ENCODE results near the gene PIPOX.

The PIPOX gene

DNA sequence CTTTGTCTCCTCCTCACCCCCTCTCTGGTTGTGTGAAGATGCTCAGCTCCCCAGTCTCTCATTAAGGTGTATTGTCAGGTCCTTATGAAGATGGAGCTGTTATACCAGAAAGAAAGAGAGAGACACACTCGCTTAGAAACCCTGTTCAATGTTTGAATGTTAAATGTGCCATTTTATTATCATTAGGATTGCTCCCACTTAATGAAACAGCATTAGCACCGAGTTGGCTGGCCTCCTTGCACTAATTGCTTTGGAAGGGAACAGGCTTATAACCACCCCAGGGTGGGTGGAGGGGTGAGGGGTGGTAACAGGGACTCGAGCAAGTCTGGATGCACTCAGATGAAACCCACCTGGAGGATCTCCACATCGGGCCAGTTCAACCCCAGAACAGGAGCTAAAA lies 14.4 kb downstream of the PIPOX start:
- no peaks in the 10 kb centered on the region for H3K27me3 ChIP-seq
- no peak overlapping the region for H3K4me3 ChIP-seq (ENCODE audit: low read depth in 1 of 2, low read length in 1 of 2)
- no peaks in the 10 kb centered on the region for H3K4me1 ChIP-seq (ENCODE audit: control insufficient read depth in 1 of 2, insufficient read depth in 1 of 2, low read depth in 1 of 2, low read length in 1 of 2)
- TF ChIP-seq, protein P1, sequence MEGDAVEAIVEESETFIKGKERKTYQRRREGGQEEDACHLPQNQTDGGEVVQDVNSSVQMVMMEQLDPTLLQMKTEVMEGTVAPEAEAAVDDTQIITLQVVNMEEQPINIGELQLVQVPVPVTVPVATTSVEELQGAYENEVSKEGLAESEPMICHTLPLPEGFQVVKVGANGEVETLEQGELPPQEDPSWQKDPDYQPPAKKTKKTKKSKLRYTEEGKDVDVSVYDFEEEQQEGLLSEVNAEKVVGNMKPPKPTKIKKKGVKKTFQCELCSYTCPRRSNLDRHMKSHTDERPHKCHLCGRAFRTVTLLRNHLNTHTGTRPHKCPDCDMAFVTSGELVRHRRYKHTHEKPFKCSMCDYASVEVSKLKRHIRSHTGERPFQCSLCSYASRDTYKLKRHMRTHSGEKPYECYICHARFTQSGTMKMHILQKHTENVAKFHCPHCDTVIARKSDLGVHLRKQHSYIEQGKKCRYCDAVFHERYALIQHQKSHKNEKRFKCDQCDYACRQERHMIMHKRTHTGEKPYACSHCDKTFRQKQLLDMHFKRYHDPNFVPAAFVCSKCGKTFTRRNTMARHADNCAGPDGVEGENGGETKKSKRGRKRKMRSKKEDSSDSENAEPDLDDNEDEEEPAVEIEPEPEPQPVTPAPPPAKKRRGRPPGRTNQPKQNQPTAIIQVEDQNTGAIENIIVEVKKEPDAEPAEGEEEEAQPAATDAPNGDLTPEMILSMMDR (IDR thresholded peaks at IDR 0.05): no peak
- H3K36me3 ChIP-seq: no peaks in the 10 kb centered on the region
- no peaks in the 10 kb centered on the region for H3K9me3 ChIP-seq
- H3K27ac ChIP-seq: no peak overlapping the region

DNA sequence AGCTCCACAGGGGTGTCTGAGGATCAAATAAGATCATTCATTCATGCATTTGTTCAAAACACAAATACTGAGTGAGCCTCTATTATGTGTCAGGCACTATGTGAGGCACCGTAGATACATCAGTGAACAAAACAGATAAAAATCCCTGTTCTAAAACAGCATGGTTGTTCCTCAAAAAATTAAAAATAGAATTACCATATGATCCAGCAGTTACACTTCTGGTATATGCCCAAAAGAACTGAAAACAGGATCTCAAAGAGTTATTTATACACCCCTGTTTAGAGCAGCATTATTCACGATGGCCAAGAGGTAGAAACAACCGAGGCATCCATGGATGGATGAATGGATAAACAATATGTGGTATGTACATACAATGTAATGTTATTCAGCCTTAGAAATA lies 15.4 kb downstream of the PIPOX start:
- H3K9me3 ChIP-seq: no peaks in the 10 kb centered on the region
- H3K4me3 ChIP-seq (ENCODE audit: low read depth in 1 of 2, low read length in 1 of 2): no peak overlapping the region
- H3K27me3 ChIP-seq: no peaks in the 10 kb centered on the region
- H3K4me1 ChIP-seq (ENCODE audit: control insufficient read depth in 1 of 2, insufficient read depth in 1 of 2, low read depth in 1 of 2, low read length in 1 of 2): no peaks in the 10 kb centered on the region
- H3K36me3 ChIP-seq: no peaks in the 10 kb centered on the region
- no peak overlapping the region for H3K27ac ChIP-seq
- TF ChIP-seq, protein P1 (IDR thresholded peaks at IDR 0.05): no peak

DNA sequence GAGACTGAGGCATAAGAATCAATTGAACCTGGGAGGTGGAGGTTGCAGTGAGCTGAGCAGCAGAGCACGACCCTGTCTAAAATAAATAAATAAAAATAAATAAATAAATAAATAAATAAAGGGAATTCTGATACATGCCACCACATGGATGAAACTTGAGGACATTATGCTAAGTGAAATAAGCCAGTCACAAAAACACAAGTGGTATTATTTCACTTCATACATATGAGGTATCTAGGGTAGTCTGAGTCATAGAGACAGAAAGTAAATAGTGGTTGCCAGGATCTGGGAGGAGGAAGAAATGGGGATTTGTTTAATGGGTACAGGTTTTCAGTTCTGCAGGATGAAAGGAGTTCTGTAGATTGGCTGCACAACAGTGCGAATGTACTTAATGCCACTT lies 16.3 kb downstream of the PIPOX start:
- Histone ChIP-seq H3K4me1 (ENCODE audit: control insufficient read depth in 1 of 2, insufficient read depth in 1 of 2, low read depth in 1 of 2, low read length in 1 of 2) (no peaks in the 10 kb centered on the region), H3K27ac (no peak overlapping the region), H3K4me3 (ENCODE audit: low read depth in 1 of 2, low read length in 1 of 2) (no peak overlapping the region), H3K9me3 (no peaks in the 10 kb centered on the region), H3K36me3 (no peaks in the 10 kb centered on the region), H3K27me3 (no peaks in the 10 kb centered on the region)
- TF ChIP-seq, protein P1 (IDR thresholded peaks at IDR 0.05): no peak

DNA sequence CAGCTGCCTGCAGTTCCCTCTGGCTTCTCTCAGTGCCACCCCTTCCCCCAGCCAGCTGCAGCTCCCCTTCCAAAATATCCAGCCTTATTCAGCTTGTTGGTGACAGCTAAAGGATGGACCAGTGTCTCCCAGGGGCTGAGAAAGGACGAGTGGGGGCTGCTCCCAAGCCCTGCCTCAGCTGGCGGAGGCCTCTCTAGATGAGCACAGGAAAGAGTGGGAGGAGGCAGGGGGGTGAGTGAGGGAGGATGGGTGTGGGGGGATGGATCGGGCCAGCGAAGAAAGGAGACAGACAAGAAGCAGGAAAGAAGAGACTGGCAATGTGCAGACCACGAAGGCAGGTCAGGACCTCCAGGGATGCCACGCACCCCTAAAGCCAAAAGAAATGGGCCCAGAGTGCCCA lies 17.5 kb downstream of the PIPOX start:
- H3K4me1 ChIP-seq (ENCODE audit: control insufficient read depth in 1 of 2, insufficient read depth in 1 of 2, low read depth in 1 of 2, low read length in 1 of 2): no peaks in the 10 kb centered on the region
- H3K4me3 ChIP-seq (ENCODE audit: low read depth in 1 of 2, low read length in 1 of 2): no peak overlapping the region
- TF ChIP-seq, protein P1 (IDR thresholded peaks at IDR 0.05): no peak
- no peaks in the 10 kb centered on the region for H3K27me3 ChIP-seq
- H3K27ac ChIP-seq: no peak overlapping the region
- no peaks in the 10 kb centered on the region for H3K9me3 ChIP-seq
- no peaks in the 10 kb centered on the region for H3K36me3 ChIP-seq

DNA sequence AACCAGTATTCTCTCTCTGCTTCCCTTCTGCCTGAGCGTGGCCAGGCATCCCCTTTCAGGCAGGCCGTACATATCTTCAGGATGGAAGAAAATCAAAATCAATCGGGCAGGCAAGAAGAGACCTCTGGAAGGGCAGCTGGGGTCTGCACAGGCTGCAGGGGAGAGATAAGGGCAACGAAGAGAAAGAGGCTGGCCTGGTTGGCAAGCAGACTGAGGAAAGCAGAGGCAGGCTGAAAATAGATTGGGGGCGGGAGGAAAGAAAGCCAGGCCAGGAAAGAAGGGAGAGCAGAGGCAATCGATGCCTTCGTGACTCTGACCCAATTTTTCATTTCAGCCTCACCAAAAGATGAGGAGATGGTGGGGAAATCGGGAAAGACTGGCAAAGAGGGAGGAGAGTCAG lies 18.1 kb downstream of the PIPOX start:
- no peaks in the 10 kb centered on the region for H3K36me3 ChIP-seq
- H3K27ac ChIP-seq: no peak overlapping the region
- H3K27me3 ChIP-seq: no peaks in the 10 kb centered on the region
- no peaks in the 10 kb centered on the region for H3K9me3 ChIP-seq
- TF ChIP-seq, protein P1 (IDR thresholded peaks at IDR 0.05): no peak
- H3K4me1 ChIP-seq (ENCODE audit: control insufficient read depth in 1 of 2, insufficient read depth in 1 of 2, low read depth in 1 of 2, low read length in 1 of 2): no peaks in the 10 kb centered on the region
- H3K4me3 ChIP-seq (ENCODE audit: low read depth in 1 of 2, low read length in 1 of 2): no peak overlapping the region

DNA sequence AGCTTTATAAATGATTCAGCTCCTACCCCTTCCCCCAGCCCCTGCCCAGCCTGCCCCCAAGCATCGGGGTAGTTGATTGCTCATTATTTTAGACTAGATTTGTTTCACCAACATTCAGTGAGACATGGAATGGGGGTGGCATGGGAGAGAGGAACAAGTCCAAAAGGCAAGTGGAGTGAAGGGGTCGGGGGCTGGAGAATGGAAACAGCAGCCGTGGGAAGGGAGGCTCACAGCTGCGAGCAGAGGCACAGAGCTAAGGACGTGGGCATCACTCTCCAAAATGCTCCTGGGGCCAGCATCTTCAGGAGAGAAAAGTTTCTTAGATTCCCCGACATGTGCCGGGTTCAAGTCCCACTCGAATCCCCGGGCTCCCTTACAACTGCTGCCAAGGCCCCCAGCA lies 19.3 kb downstream of the PIPOX start:
- no peaks in the 10 kb centered on the region for H3K36me3 ChIP-seq
- no peak overlapping the region for H3K27ac ChIP-seq
- no peak overlapping the region for H3K4me3 ChIP-seq (ENCODE audit: low read depth in 1 of 2, low read length in 1 of 2)
- no peaks in the 10 kb centered on the region for H3K4me1 ChIP-seq (ENCODE audit: control insufficient read depth in 1 of 2, insufficient read depth in 1 of 2, low read depth in 1 of 2, low read length in 1 of 2)
- TF ChIP-seq, protein P1 (IDR thresholded peaks at IDR 0.05): no peak
- H3K27me3 ChIP-seq: no peaks in the 10 kb centered on the region
- H3K9me3 ChIP-seq: no peaks in the 10 kb centered on the region
